Right cardiac atrium (tissue), 5 donors: Measurements from ENCODE around the gene DOCK8. TPM values are rescaled to one million over a fixed set of nuclear protein-coding genes. Genes with fewer than 3 reads are reported as not detected.

ENCODE experiments used
- ATAC-seq, 2 donors: fragments of 200-7000 bp; cut with Tn5 transposase; one replicate each; pipeline versions ENCODE4 v1.8.0 to v1.9.1; 2020; ENCODE audit warnings: moderate library complexity in 2 of 2, mild to moderate bottlenecking in 1 of 2
- DNase-seq, 3 donors: peaks; one replicate each; pipeline ENCODE4 v3.0.0-alpha.2; 2020
- H3K27ac ChIP-seq: one replicate; pipeline ENCODE4 v1.5.1; 2013; ENCODE audit warnings: mild to moderate bottlenecking, low read length, control low read depth, moderate library complexity
- H3K27me3 ChIP-seq: one replicate; pipeline ENCODE4 v1.6.1; 2013; ENCODE audit not compliant: control insufficient read depth, insufficient read depth
- H3K4me1 ChIP-seq: one replicate; pipeline ENCODE4 v1.6.1; 2013; ENCODE audit warnings: low read length; ENCODE audit not compliant: control insufficient read depth, insufficient read depth
- H3K4me3 ChIP-seq: one replicate; pipeline ENCODE4 v1.5.1; 2013; ENCODE audit warnings: low read length, control low read depth
- H3K9me3 ChIP-seq: one replicate; pipeline ENCODE4 v1.6.1; 2013; ENCODE audit warnings: low read length; ENCODE audit not compliant: control insufficient read depth
- WGBS: extraction: QIAGEN DNeasy Blood & Tissue Kit; methylation state at CpG from one replicate; pipeline ENCODE4 v1.1.7; 2013; 5-methylcytosine and 5-hydroxymethylcytosine counted together
- intact Hi-C, 4 donors: fragments of 100-400 bp; cut with DNase I; formaldehyde crosslinking; loops; one replicate each; pipeline versions ENCODE4 v1.11.0 to v1.14.0; 2022 to 2023
- polyA plus RNA-seq: library from polyadenylated mRNA; stranded (reverse); fragments of 200-250 nt; gene quantifications from one replicate; pipeline ENCODE4 v1.2.3, GENCODE V29; 2013
- total RNA-seq, 4 donors: library from RNA; stranded (reverse); fragmentation: NEBNext Ultra II Directional; extraction: Animal tissue kit (Norgen Biotek cat#: 25700); gene quantifications; one replicate each; pipeline ENCODE4 v1.2.1, GENCODE V29; 2021
- donor health status: healthy with polysubstance abuse.
- donor health status: DM: no; HTN: yes; CAD: no.
- donor health status: DM: no; HTN: no; CAD: no.
- donor health status: DM: no; HTN: yes; CAD: no; lungs with severe emphysema.
- donor health status: DM: yes; HTN: yes; CAD: no.

DOCK8 gene
- total and polyA plus RNA-seq, 5 donors, result 1.5 to 8.9 (median 5.8) TPM

DNA sequence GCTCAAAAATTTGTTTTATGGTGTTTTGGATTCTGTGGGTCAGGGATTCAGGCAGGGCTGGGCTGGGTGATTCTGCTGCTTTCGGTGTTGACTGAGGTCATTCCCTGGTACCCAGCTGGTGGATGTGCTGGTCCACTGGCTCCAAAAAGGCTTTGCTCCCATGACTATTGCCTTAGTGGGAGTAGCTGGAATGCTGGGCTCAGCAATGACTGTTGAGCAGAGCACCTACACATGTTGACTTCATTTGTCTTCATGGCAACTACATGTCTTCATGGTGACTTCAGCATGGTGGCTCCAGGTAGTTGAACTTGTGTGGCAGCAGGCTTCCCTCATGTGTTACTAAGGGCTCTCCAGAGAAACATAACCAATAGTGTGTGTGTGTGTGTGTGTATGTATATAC is 297.2 kb downstream of the DOCK8 start:
- ATAC-seq, result no peak
- Histone ChIP-seq H3K9me3 (no peaks in the 10 kb centered on the region), H3K27ac (no peak overlapping the region), H3K4me1 (peaks cover 2% of the 10 kb centered on the region), H3K27me3 (no peaks in the 10 kb centered on the region), H3K4me3 (no peak overlapping the region)
- intact Hi-C loops, result no loop called here
- DNase-seq, result no peak
- 44% methylated on average over 1 of the region's 1 CpG for whole genome bisulfite sequencing

DNA sequence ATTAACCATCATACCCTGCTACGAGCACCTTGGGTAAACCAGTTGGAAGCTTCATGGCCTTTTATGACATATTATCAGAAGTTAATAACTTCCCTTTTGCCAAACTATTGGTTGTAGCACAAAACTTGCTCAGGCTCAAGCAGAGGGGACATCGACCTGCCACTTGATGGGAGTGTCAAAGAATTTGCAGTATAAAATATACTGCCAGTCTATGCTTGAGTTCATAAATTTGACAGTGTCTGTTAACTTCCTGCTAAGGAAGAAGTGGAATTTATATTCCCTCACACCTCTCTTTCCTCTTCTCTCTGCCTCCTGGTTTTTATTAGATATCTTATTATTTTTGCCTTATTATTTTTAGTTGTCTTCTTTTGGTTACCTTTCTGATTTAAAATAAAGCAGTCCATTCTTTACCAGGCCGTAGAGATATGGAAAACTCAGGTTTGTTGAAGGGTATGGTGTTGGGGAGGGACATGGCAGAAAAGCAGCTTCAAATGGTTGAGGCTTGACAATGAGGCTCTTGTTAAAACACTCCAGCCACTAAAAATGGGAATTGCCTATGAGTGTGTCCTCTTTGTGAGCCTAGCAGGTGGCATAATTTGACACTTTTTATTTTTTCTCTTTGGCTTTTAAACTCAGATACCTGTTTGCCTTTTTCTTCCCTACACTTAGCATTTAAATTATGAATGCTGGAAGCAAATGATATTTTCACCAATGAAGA is 298.0 kb downstream of the DOCK8 start:
- H3K4me1 ChIP-seq, result peaks cover 2% of the 10 kb centered on the region
- no peak overlapping the region for H3K27ac ChIP-seq
- H3K4me3 ChIP-seq, result no peak overlapping the region
- no peaks in the 10 kb centered on the region for H3K9me3 ChIP-seq
- intact Hi-C loops, result no loop called here
- H3K27me3 ChIP-seq, result no peaks in the 10 kb centered on the region
- no peak for DNase-seq
- ATAC-seq, result no peak
- WGBS, result 83% methylated on average over 3 of the region's 3 CpGs

Other genes starting within 250 kb of the DOCK8 start
- 10 to 100 TPM in 3 of 4 donors, 1 to 10 TPM in 1; 8.2 to 14.6 (median 12.1) TPM for gene WASHC1, start 185.4 kb upstream of the DOCK8 start, total RNA-seq
- gene WASHC1, start 185.4 kb upstream of the DOCK8 start, polyA plus RNA-seq, result 10.8 TPM
- under 1 TPM; 0.15 to 0.31 (median 0.20) TPM for gene FOXD4, start 96.4 kb upstream of the DOCK8 start, total RNA-seq
- 0.14 TPM for gene FOXD4, start 96.4 kb upstream of the DOCK8 start, polyA plus RNA-seq
- 10 to 100 TPM; 16.3 to 30.2 (median 25.2) TPM for gene ZNG1A, start 35.8 kb upstream of the DOCK8 start, total RNA-seq
- 22.0 TPM for gene ZNG1A, start 35.8 kb upstream of the DOCK8 start, polyA plus RNA-seq